ENCODE data around the gene IL1R2. TPM values are rescaled to one million over a fixed set of nuclear protein-coding genes. Genes with fewer than 3 reads are reported as not detected.
A peak's percentile ranks its signal among the peaks of the same experiment; 100 is the strongest.

The IL1R2 gene
- total and polyA plus RNA-seq, 2 of the 8 experiments (the other 6 are each of a cell fraction or from before 2014, with no cell fraction given) = 0.06 TPM; not detected in 1

DNA sequence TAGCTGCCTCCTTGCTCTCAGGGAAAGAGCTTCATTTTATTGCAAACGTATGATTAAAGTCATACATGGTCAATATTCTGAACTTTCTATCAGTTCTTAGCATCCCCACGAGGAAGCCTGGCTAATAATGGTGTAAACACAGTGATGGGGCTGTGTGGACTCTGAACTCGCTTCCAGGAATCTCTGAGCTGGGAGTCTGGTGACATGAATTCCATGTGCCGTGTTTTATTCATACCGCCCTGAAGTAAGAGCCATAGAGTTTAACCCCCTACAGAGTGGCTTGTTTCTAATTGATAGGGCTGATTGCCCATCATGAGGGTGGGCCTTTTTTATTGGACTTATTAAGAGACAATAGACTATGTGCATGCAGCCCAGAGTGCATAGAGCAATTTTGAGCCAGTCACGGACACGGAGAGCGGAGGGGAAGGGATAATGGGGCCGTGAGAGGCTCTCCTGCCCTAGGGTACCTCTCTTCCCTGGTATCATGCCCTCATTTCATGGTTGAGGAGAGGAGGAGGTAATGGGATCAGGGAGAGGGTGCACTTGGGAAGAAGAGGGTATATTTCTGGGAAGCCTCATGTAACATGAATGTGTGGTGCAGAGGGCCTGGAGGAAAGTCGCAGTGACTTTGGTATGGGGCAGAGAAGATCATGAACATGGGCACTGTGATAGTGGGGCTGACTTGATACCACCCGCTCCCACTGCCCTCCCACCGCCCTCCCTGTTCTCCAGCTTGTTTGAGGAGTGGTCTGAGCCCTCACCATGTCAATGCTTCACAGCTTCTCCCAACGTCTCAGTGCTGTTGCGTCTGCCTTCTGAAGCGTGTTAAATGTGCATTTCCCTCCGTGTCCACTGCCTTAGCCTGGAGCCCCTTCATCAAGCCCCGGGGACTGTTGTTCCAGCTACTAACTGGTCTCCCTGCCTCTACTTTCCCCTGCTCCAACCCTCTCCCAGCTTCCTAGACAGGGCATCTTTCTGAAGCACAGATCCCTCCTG lies 73.2 kb downstream of the IL1R2 start:
- Histone ChIP-seq H3K36me3 (ENCODE audit: control insufficient read depth in 2 of 4, insufficient read depth in 4 of 4, low read length in 3 of 4) (no peaks in the 10 kb centered on the region), H2BK12ac (ENCODE audit: low read depth, low read length) (0 out of 2 replicates have a peak overlapping the region, but pooled peaks have one; percentile 50), H4K20me1 (replicated peaks in 1 of 2; ENCODE audit: control insufficient read depth in 1 of 2, insufficient read depth in 2 of 2, low read length in 2 of 2) (no peaks in the 10 kb centered on the region), H2AK5ac (ENCODE audit: low read depth, low read length) (no peak overlapping the region), H3K27ac (ENCODE audit: low read depth, low read length) (no peak overlapping the region), H3K23ac (ENCODE audit: insufficient read length) (no peak overlapping the region), H2BK120ac (replicated peaks; ENCODE audit: low read depth, low read length) (no peak overlapping the region), H3K79me2 (ENCODE audit: control insufficient read depth in 1 of 2, insufficient read depth in 2 of 2, low read length in 2 of 2) (no peaks in the 10 kb centered on the region), H3K79me1 (ENCODE audit: low read depth, low read length) (no peaks in the 10 kb centered on the region), H3K4me2 (ENCODE audit: insufficient read depth in 1 of 2, low read depth in 2 of 2, low read length in 2 of 2) (no peak overlapping the region), H3K4me3 (ENCODE audit: extremely low read depth in 1 of 4, insufficient read depth in 2 of 4, low read depth in 3 of 4, low read length in 4 of 4) (no peak overlapping the region), H3K18ac (ENCODE audit: extremely low read depth, low read length) (no peak overlapping the region; the same call in 1 of the 2 replicates), H2BK15ac (ENCODE audit: low read length) (0 out of 2 replicates have a peak overlapping the region, but pooled peaks have one; percentile 29), H3K4me1 (replicated peaks in 1 of 4; ENCODE audit: control insufficient read depth in 3 of 4, insufficient read depth in 4 of 4, low read length in 3 of 4) (no peaks in the 10 kb centered on the region; a peak in 1 of 7 replicates), H4K91ac (replicated peaks; ENCODE audit: insufficient read length, low read length) (peak overlapping the region; percentile 25), H3K4ac (replicated peaks; ENCODE audit: insufficient read length, low read depth, low read length) (no peak overlapping the region), H2AFZ (ENCODE audit: low read length) (0 out of 2 replicates have a peak overlapping the region, but pooled peaks have one; percentile 67), H4K8ac (ENCODE audit: extremely low read depth, insufficient read depth, low read length) (no peak overlapping the region), H3K23me2 (ENCODE audit: low read depth, low read length) (no peaks in the 10 kb centered on the region; the same call in 1 of the 2 replicates), H2BK5ac (ENCODE audit: low read depth, low read length) (no peak overlapping the region), H3K27me3 (replicated peaks in 1 of 4; ENCODE audit: control insufficient read depth in 3 of 4, extremely low read depth in 1 of 4, insufficient read depth in 3 of 4, low read length in 3 of 4) (no peaks in the 10 kb centered on the region), H3K14ac (ENCODE audit: insufficient read length) (no peak overlapping the region), H4K5ac (ENCODE audit: insufficient read length, low read depth, low read length) (no peak overlapping the region), H3K9me3 (ENCODE audit: insufficient read depth in 2 of 2, low read depth in 1 of 2, low read length in 1 of 2) (no peaks in the 10 kb centered on the region), H2BK20ac (ENCODE audit: low read length) (no peak overlapping the region), H3K56ac (replicated peaks; ENCODE audit: insufficient read length, low read depth, low read length) (no peak overlapping the region), H3K9ac (replicated peaks in 1 of 4; ENCODE audit: extremely low read depth in 1 of 4, low read depth in 3 of 4, low read length in 3 of 4) (no peak overlapping the region)
- DNase-seq (ENCODE audit: low read depth in 1 of 2, low spot score in 2 of 2) (no peak), FAIRE-seq (no peak)
- CTCF ChIA-PET (ENCODE audit: partially characterized antibody) = interaction anchor here (1.6 kb wide), 1 partner anchor 9 kb away, joined by 3 read pairs; no protein-coding TSS in a partner anchor
- POLR2A ChIA-PET (ENCODE audit: partially characterized antibody) = interaction anchor here (1.0 kb wide), 1 partner anchor 12 kb away, joined by 3 read pairs; no protein-coding TSS in a partner anchor
- TF ChIP-seq HDAC2 (IDR thresholded peaks at IDR 0.05; ENCODE audit: borderline replicate concordance in 1 of 2, low read depth in 2 of 2, low read length in 2 of 2) (no peak), CHD1 (IDR thresholded peaks at IDR 0.05; ENCODE audit: low read depth, low read length) (no peak), SUZ12 (IDR thresholded peaks at IDR 0.05; ENCODE audit: low read length) (no peak), RXRA (IDR thresholded peaks at IDR 0.05; ENCODE audit: insufficient read depth, low read depth, low read length) (no peak), YY1 (IDR thresholded peaks at IDR 0.05; ENCODE audit: low read depth, low read length) (no peak), EZH2 (IDR thresholded peaks at IDR 0.05; ENCODE audit: low read depth, low read length, severe bottlenecking) (no peak), RNF2 (IDR thresholded peaks at IDR 0.05; ENCODE audit: borderline replicate concordance, low read depth, low read length, missing control alignments, poor library complexity, severe bottlenecking) (no peak), CHD2 (IDR thresholded peaks at IDR 0.05; ENCODE audit: low read length) (no peak)
- WGBS, 2 experiments (ENCODE audit: extremely low coverage in 1 of 2, insufficient coverage in 1 of 2, insufficient read length in 1 of 2, insufficient replicate concordance in 2 of 2, low coverage in 1 of 2, low lambda C conversion rate in 2 of 2, missing lambda C conversion rate in 1 of 2) = 92% methylated on average over 17 of the region's 17 CpGs; no CpG with 5 or more reads in 1 of the 2 experiments
